Dermis blood vessel endothelial cell (primary cell): ENCODE data around the gene RUNX1. TPM values are rescaled to one million over a fixed set of nuclear protein-coding genes. Genes with fewer than 3 reads are reported as not detected.

Experiments
- DNase-seq: peaks from one replicate; pipeline ENCODE4 v3.0.0; 2010
- total RNA-seq: library from RNA; depleted of rRNA; stranded (reverse); fragments of >200 nt; gene quantifications from 2 replicates; pipeline ENCODE4 v1.2.3, GENCODE V29; 2014

The RUNX1 gene
- total RNA-seq, 1 donor from 2014 or later: 1.7 TPM

DNA sequence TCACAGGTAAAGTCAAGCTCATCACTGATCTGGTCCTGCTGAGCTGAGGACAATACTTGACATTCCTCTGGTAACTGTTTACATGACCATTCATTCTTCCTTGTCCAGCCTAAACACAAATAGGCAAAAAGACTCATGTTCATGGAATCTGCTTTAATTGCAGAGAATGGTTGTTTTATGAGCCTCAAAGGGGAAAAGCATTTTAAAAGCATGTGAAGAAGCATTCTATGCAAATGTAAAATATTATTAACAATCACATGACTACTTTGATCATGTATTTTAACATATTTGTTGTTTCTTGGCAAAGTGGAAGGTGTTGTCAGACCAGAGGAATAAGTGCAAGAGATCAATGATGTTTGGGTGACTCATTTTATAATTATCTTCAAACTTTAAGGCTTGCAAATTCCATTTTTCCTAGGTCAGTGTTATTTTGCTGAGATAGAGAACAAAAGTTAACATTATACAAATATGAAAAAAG is 133.7 kb downstream of the RUNX1 start:
- DNase-seq: no peak

DNA sequence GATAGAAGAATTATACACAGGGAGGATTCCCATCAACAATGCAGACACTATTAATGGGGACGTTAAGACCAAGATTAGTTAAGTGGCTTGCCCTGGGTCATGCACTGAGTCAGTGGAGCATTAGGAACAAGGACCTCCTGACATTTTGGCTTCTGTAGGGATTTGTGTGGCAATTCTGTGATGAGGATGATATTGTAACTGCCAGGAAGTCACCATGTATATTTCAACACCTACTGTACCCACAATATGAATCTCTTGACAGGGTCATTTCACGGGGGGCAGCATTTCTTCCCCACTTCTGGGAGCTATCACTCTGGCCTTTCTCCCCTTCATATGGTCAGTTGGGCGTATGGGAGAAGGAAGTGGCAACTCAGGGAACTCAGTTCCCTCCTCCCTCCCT is 134.9 kb downstream of the RUNX1 start:
- no peak for DNase-seq

GRCh38 chr21:34913811-34914210 is 135.3 kb downstream of the RUNX1 start:
- no peak for DNase-seq

- DNase-seq: no peak
Measured at GRCh38 chr21:34912022-34912945, 136.8 kb downstream of the RUNX1 start.

GRCh38 chr21:34911360-34911759 is 137.7 kb downstream of the RUNX1 start:
- DNase-seq: no peak

DNA sequence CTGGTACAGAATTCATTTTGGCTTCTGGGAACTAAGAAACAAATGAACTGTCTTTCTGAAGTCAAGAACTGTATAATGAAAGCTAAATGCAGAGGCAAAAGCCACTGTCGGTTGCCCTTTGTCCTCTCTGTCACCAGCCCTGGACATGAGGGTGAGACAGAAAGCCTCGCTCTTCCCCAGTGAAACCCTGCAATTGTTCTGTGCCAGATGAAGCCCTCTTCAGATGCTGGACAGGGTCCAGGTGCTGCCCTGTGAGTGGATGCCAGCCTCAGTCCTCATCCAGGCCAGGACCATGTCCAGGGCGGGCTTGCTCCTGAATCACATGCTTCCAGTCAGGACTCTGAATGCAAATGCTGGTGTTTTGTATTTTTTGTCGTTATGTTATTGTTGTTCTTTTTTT is 138.7 kb downstream of the RUNX1 start:
- DNase-seq: no peak

DNA sequence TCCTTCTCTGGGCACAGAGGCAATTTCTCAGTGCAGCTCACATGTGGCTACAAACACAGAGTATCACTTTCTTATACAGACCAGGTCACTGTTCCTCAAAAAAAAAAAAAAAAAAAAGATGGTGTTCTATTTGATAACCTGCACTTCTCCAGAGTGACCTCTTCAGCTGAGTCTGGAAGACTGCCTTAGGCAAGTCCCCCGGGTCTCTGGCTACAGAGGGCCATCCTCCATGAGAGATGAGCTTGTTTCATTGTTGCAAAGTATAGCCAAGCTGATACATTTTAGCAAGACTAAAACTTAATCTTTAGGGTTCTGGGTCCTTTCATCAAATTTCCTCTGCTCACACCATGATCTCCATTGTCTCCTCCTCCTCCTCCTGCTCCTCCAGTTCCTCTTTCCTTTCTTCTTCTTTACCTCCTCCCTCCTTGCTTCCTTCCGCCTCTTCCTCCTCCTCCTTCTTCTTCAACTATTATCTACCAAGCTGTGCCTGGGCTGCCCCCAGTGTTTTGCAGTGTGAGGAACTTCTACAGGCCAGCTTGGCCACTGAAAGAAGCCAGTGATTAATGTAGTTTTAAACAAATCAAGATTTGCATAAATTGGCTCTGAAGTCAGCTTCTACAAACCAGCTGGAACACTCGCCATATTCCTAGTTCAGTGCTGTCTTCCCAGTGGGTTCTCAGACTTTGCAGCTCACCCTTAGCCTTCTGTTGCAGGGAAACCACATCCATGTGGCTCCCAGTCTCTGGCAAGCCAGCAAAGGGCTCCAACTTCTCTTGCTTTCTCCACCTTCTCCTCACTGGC is 139.4 kb downstream of the RUNX1 start:
- no peak for DNase-seq

GRCh38 chr21:34908419-34909055 is 140.6 kb downstream of the RUNX1 start:
- DNase-seq: no peak

DNA sequence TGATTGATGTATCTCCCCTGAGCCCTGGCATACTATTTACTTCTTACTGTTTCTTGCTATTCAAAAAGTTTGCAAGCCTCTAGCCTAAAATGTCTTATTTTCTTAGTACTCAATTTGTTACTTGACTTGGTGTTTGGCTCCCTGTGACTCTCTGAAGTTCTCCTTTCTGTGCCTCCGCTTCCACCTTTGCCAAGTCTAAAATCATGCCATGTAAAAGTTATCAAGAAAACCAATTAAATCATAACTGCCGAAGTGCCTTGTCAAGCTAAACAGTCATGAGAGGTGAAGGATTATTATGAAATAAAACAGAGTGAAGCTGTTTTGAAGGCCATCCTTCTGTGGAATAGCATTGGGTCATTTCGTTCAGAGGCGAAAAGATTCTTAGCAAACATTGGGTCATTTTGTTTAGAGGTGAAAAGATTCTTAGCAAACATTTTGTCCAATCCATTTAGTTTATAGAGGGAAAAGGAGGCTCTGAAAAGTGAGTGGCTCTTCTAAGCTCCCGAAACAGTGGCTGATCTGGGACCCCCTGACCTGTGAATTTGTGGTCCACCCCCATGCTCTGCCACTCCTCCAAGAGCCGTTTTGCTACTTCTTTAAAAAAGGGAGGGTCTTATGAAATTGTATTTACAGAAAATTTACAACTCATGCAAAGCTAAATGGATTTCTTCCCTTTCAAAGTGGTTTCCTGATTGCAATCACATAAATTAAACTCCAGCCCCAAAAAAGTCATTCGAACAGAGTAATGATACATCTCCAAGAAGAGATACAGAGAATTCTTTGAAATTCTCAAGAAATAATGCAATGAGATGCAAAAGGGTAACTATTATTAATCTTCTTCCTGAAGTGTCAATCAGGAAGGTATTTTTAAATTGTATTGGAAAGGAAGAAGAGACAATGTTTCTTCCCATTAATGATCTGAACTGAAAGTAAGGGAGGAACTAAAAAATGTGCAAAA is 141.4 kb downstream of the RUNX1 start:
- DNase-seq: no peak

DNA sequence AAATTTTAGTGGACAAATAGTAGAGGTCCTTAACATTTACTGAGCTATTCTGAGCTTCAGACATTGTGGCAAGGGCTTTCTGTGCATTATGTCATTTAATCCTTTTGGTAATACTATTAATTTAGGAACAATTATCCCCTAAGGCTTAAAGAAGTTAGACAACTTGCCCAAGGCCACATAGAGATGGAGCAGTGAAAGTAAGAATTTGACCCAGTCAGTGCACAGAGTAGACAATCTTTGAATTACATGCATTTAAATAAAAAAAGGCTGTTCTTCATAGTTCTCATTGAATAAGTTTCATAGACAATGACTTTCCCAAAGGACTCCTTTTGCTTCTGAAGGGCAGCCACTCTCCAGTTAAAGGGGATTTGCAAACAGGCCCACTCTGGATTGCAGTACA is 142.7 kb downstream of the RUNX1 start:
- no peak for DNase-seq

DNA sequence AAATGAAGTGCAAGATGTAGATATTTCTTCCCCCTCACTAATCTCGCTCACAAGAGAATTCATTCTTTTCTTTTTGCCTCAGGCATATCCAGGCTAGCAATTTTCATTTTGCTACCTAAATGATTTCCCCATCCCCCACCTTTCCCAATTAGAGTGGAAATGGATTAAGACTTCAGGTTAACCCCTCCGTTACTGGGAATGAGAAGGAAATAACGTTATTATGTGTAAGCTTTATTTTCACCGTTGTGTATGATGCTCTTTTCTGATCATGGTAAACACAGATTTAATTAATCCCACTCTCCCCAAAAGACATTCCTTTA is 143.9 kb downstream of the RUNX1 start:
- no peak for DNase-seq

GRCh38 chr21:34904526-34905217 is 144.4 kb downstream of the RUNX1 start:
- no peak for DNase-seq

GRCh38 chr21:34900376-34900775 is 148.7 kb downstream of the RUNX1 start:
- no peak for DNase-seq

DNA sequence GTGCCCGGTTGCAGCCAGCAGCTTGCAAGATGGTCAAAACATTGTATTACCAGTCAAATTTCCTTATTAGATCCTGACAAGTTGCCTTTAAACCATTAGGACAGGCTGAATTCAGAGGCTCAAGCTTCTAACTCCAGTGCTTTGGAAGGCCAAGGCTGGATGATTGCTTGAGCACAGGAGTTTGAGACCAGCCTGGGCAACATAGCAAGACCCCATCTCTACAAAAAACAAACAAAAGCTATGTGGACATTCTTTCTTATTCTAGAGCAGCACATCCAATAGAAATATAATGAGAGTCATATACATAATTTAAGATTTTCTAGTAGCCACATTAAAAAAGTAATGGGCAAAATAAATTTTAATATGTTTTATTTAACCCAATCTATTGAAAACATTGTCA is 149.3 kb downstream of the RUNX1 start:
- DNase-seq: no peak

DNA sequence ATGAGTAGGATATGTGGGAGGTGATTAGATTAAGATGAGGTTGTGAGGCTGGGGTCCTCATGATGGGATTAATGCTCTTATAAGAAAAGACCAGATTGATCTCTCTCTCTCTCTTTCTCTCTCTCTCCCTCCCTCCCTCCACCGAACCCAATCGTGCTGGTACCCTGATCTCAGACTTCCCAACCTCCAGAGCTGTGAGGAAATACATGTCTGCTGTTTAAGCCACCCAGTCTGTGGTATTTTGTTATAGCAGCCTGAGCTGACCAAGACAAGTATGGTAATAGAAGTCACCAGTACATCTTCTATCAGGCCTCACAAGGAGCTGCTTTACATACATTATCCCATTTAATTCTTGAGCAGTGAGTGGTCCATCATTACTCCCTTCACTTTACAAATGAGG is 149.8 kb downstream of the RUNX1 start:
- DNase-seq: no peak

DNA sequence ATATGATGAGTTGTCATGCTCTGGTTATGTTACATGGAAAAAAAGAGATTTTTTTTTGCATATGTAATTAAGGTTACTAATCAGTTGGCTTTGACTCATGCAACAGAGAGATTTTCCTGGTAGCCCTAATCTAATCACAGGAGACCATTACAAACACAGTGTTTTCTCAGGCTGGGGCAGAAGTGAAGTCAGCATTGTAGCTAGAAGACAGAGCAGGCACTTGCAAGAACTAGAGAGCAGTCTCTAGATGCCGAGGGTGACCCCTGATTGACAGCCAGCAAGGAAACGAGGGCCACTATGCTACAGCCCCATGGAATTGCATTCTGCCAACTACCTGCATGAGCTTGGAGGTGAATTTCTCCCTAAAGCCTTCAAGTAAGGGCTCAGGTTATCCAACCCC is 151.3 kb downstream of the RUNX1 start:
- no peak for DNase-seq

DNA sequence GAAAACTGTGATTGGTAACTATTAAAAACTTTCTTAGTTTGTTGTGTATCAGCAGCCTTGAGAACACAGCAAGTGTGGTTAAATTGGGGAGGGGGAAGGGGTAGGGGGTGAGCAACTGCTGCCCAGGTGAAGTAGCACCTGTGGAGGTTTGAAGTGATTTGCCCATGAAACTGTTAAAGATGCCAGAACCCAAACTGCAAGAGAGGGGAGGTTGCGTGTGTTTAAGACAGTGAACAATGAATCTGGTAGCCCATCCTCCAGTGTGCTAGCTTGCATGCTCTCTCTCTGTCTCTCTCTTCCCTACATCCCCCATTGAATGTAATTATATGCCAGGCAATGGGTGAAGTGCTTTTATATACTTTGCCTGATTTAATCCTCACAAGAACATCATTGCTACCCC is 154.7 kb downstream of the RUNX1 start:
- no peak for DNase-seq

DNA sequence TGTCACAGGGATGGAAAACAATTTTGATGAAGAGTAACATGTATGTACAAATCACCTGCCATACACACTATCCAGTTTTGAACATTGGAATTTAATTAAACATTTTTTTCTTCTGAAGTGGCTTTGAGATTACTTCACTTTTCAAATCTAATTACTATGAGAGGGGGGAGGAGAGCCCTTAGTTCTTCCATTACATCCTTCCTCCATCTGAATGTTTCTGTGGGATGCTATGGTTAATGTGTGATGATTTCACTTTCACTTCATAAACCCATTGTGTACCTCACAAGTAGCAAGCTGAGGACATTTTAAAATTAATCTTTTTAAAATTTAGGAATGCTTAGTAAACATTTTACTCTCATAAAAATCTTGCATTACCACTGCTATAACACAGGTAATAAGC is 156.9 kb downstream of the RUNX1 start:
- no peak for DNase-seq

GRCh38 chr21:34891613-34891943 is 157.5 kb downstream of the RUNX1 start:
- no peak for DNase-seq

- peak; percentile 32 for DNase-seq
Measured at GRCh38 chr21:34890724-34891612, 158.1 kb downstream of the RUNX1 start.

DNA sequence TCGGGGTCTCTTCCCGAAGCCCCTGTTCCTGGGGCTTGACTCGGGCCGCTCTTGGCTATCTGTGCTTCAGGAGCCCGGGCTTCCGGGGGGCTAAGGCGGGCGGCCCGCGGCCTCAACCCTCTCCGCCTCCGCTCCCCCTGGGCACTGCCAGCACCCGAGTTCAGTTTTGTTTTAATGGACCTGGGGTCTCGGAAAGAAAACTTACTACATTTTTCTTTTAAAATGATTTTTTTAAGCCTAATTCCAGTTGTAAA is 158.7 kb downstream of the RUNX1 start:
- DNase-seq: no peak
